H9 (cell line): Measurements from ENCODE around the gene PSKH1. TPM values are rescaled to one million over a fixed set of nuclear protein-coding genes. Genes with fewer than 3 reads are reported as not detected.

Experiments
- DNase-seq: peaks from one replicate; pipeline ENCODE4 v3.0.0-alpha.2; 2017
- H2AFZ ChIP-seq: one replicate; pipeline ENCODE4 v1.6.1; 2013; ENCODE audit warnings: mild to moderate bottlenecking, low read length, control low read depth, moderate library complexity
- H2AK5ac ChIP-seq: 2 replicates; pipeline ENCODE4 v1.6.1; 2013; ENCODE audit warnings: low read length, control low read depth, mixed read lengths; ENCODE audit not compliant: insufficient read length
- H2BK120ac ChIP-seq: one replicate; pipeline ENCODE4 v1.6.1; 2013; ENCODE audit warnings: low read depth, mild to moderate bottlenecking, low read length, control low read depth, inconsistent platforms; ENCODE audit not compliant: poor library complexity, severe bottlenecking
- H2BK12ac ChIP-seq: 2 replicates; pipeline ENCODE4 v1.6.1; 2013; ENCODE audit warnings: low read length, control low read depth, mixed read lengths, low read depth; ENCODE audit not compliant: insufficient read length
- H2BK15ac ChIP-seq: 2 replicates; pipeline ENCODE4 v1.6.1; 2013; ENCODE audit warnings: low read depth, low read length, control low read depth
- H2BK20ac ChIP-seq: one replicate; pipeline ENCODE4 v1.6.1; 2013; ENCODE audit warnings: low read depth, mild to moderate bottlenecking, low read length, control low read depth, inconsistent platforms; ENCODE audit not compliant: poor library complexity, severe bottlenecking
- H2BK5ac ChIP-seq: 2 replicates; pipeline ENCODE4 v1.6.1; 2013; ENCODE audit warnings: low read length, control low read depth, mixed read lengths; ENCODE audit not compliant: insufficient read length
- H3K14ac ChIP-seq: 2 replicates; pipeline ENCODE4 v1.6.1; 2013; ENCODE audit warnings: low read length, control low read depth; ENCODE audit not compliant: insufficient read depth
- H3K18ac ChIP-seq: 2 replicates; pipeline ENCODE4 v1.6.1; 2013; ENCODE audit warnings: low read depth, mild to moderate bottlenecking, mixed read lengths, low read length, control low read depth; ENCODE audit not compliant: insufficient read length
- H3K23ac ChIP-seq: 2 replicates; pipeline ENCODE4 v1.6.1; 2013; ENCODE audit warnings: low read length, control low read depth, mixed read lengths, low read depth; ENCODE audit not compliant: insufficient read length
- H3K23me2 ChIP-seq: 2 replicates; pipeline ENCODE4 v1.6.1; 2013; ENCODE audit warnings: low read depth, mild to moderate bottlenecking, mixed read lengths, low read length, control low read depth; ENCODE audit not compliant: insufficient read length, poor library complexity, severe bottlenecking
- H3K27ac ChIP-seq: 2 replicates; pipeline ENCODE4 v1.5.1; 2013; ENCODE audit warnings: low read length, control low read depth, mixed read lengths, low read depth; ENCODE audit not compliant: insufficient read length
- H3K27me3 ChIP-seq: 2 replicates; pipeline ENCODE4 v1.6.1; 2013; ENCODE audit warnings: low read length, control low read depth, inconsistent platforms; ENCODE audit not compliant: insufficient read depth
- H3K4ac ChIP-seq: 2 replicates; pipeline ENCODE4 v1.6.1; 2013; ENCODE audit warnings: low read depth, mild to moderate bottlenecking, control low read depth, inconsistent platforms, low read length, moderate library complexity
- H3K4me1 ChIP-seq: 2 replicates; pipeline ENCODE4 v1.6.1; 2013; ENCODE audit warnings: low read length, control low read depth, inconsistent platforms; ENCODE audit not compliant: insufficient read depth
- H3K4me2 ChIP-seq: 2 replicates; pipeline ENCODE4 v1.6.1; 2013; ENCODE audit warnings: low read length, control low read depth, mixed read lengths; ENCODE audit not compliant: insufficient read length, insufficient read depth
- H3K56ac ChIP-seq: 2 replicates; pipeline ENCODE4 v1.6.1; 2013; ENCODE audit warnings: low read depth, mild to moderate bottlenecking, mixed read lengths, low read length, control low read depth; ENCODE audit not compliant: insufficient read length
- H3K79me1 ChIP-seq: 2 replicates; pipeline ENCODE4 v1.6.1; 2013; ENCODE audit warnings: low read depth, mild to moderate bottlenecking, moderate library complexity, low read length, control low read depth, inconsistent platforms; ENCODE audit not compliant: insufficient read depth, poor library complexity, severe bottlenecking
- H3K79me2 ChIP-seq: 2 replicates; pipeline ENCODE4 v1.6.1; 2013; ENCODE audit warnings: low read length, control low read depth, inconsistent platforms; ENCODE audit not compliant: insufficient read depth
- H3K9ac ChIP-seq: 2 replicates; pipeline ENCODE4 v1.6.1; 2013; ENCODE audit warnings: low read length, control low read depth, mixed read lengths; ENCODE audit not compliant: insufficient read length; ENCODE audit errors: extremely low read depth
- H3K9me3 ChIP-seq: one replicate; pipeline ENCODE4 v1.6.1; 2013; ENCODE audit warnings: low read depth, low read length, inconsistent platforms; ENCODE audit not compliant: control insufficient read depth
- H3T11ph ChIP-seq: one replicate; pipeline ENCODE4 v1.6.1; 2013; ENCODE audit warnings: mild to moderate bottlenecking, low read length, control low read depth, inconsistent platforms
- H4K20me1 ChIP-seq: one replicate; pipeline ENCODE4 v1.6.1; 2013; ENCODE audit not compliant: control insufficient read depth, insufficient read length, insufficient read depth
- H4K5ac ChIP-seq: 2 replicates; pipeline ENCODE4 v1.6.1; 2013; ENCODE audit warnings: low read depth, mild to moderate bottlenecking, mixed read lengths, low read length, control low read depth; ENCODE audit not compliant: insufficient read length
- H4K8ac ChIP-seq: replicated peaks from 2 replicates; pipeline ENCODE4 v1.6.1; 2013; ENCODE audit warnings: low read length, control low read depth, mixed read lengths, low read depth; ENCODE audit not compliant: insufficient read length
- H4K91ac ChIP-seq: 2 replicates; pipeline ENCODE4 v1.6.1; 2013; ENCODE audit warnings: low read depth, mild to moderate bottlenecking, moderate library complexity, mixed read lengths, low read length, control low read depth; ENCODE audit not compliant: insufficient read length
- H3K27ac Mint-ChIP-seq, 3 experiments: 2 replicates in 2 of 3; 3 replicates in 1 of 3; pipeline ENCODE4 v1.8.0; 2020 to 2021; ENCODE audit warnings: mixed read lengths in 3 of 3, mild to moderate bottlenecking in 1 of 3, moderate library complexity in 1 of 3
- H3K27me3 Mint-ChIP-seq: 2 replicates; pipeline ENCODE4 v1.8.0; 2021; ENCODE audit warnings: low read depth, mild to moderate bottlenecking, moderate library complexity, mixed read lengths
- H3K36me3 Mint-ChIP-seq, 3 experiments: 2 replicates in 2 of 3; 3 replicates in 1 of 3; pipeline ENCODE4 v1.8.0; 2020 to 2021; ENCODE audit warnings: low read depth in 3 of 3, mixed read lengths in 3 of 3; ENCODE audit not compliant: insufficient read depth in 1 of 3
- H3K4me1 Mint-ChIP-seq, 2 experiments: 2 replicates each; pipeline ENCODE4 v1.8.0; 2020; ENCODE audit warnings: mixed read lengths in 2 of 2
- H3K4me3 Mint-ChIP-seq, 2 experiments: 2 replicates in 1 of 2; 3 replicates in 1 of 2; pipeline ENCODE4 v1.8.0; 2020 to 2021; ENCODE audit warnings: mild to moderate bottlenecking in 2 of 2, mixed read lengths in 2 of 2, moderate library complexity in 1 of 2
- H3K9me3 Mint-ChIP-seq, 2 experiments: 2 replicates in 1 of 2; 3 replicates in 1 of 2; pipeline ENCODE4 v1.8.0; 2020; ENCODE audit warnings: mild to moderate bottlenecking in 2 of 2, mixed read lengths in 2 of 2, moderate library complexity in 1 of 2
- WGBS: extraction: QIAGEN DNeasy Blood & Tissue Kit; methylation state at CpG from one replicate; pipeline ENCODE4 v1.1.7; 2013; ENCODE audit warnings: missing lambda C conversion rate, low lambda C conversion rate, mixed read lengths; ENCODE audit not compliant: insufficient read length; ENCODE audit errors: extremely low coverage; 5-methylcytosine and 5-hydroxymethylcytosine counted together
- total RNA-seq: library from RNA; stranded (reverse); gene quantifications from 2 replicates; pipeline ENCODE4 v1.2.1, GENCODE V29; 2021
- TF ChIP-seq, protein P1 (sequence below): fragments of 200-600 bp; sonication (generic); conservative IDR thresholded peaks from 3 replicates; pipeline ENCODE4 v1.8.0; 2021; ENCODE audit warnings: antibody characterized with exemption, mild to moderate bottlenecking

Gene PSKH1
- total RNA-seq, 1 experiment from 2014 or later, result 29.1 TPM

DNA sequence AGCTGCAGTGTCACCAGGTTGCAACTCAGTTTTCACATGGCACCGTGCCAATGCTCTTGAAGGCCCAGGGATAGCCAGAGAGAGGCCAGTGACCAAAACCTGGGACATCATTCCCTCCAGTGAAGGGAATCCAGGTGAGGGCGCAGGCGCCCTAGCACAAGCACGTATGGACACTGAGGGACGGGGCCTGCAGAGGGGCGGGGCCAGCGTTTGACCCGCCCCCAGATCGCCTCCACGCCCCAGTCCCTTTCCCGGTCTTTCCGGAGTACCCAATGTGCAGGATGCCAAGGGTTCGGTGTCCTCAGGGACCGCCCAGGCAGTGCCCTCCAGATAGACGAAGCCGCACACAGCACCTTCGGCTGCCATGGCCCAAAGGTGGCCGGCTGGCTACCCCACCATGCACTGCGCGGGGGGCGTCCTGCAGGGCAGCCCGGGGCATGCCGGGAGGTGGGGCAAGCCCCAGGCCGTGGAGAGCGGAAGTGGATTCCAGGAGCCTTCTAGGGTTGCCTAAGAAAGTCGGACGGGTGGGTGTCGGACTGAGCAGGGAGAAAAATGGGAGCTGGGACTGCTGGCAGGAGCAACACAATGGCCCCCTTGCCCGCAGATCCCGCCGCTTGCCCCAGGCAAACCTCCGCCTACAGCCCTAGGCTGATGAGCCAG is 70.7 kb downstream of the PSKH1 start:
- H3K18ac ChIP-seq, result no peak overlapping the region
- H3K27me3 ChIP-seq, result no peaks in the 10 kb centered on the region
- no peak overlapping the region for H3K23ac ChIP-seq
- no peak overlapping the region for H3K9ac ChIP-seq
- H3K23me2 ChIP-seq, result peaks cover 3% of the 10 kb centered on the region
- H3K36me3 Mint-ChIP-seq, result peaks cover 6 to 57% (median 24%) of the 10 kb centered on the region in 3 experiments
- WGBS, result no CpG with 5 or more reads among the region's 32 CpGs
- H4K8ac ChIP-seq, result no peak overlapping the region
- no peak overlapping the region for H3K14ac ChIP-seq
- H2BK15ac ChIP-seq, result no peak overlapping the region
- peak; percentile 69 for DNase-seq
- H3K9me3 Mint-ChIP-seq, result no peaks in the 10 kb centered on the region
- TF ChIP-seq, protein P1, sequence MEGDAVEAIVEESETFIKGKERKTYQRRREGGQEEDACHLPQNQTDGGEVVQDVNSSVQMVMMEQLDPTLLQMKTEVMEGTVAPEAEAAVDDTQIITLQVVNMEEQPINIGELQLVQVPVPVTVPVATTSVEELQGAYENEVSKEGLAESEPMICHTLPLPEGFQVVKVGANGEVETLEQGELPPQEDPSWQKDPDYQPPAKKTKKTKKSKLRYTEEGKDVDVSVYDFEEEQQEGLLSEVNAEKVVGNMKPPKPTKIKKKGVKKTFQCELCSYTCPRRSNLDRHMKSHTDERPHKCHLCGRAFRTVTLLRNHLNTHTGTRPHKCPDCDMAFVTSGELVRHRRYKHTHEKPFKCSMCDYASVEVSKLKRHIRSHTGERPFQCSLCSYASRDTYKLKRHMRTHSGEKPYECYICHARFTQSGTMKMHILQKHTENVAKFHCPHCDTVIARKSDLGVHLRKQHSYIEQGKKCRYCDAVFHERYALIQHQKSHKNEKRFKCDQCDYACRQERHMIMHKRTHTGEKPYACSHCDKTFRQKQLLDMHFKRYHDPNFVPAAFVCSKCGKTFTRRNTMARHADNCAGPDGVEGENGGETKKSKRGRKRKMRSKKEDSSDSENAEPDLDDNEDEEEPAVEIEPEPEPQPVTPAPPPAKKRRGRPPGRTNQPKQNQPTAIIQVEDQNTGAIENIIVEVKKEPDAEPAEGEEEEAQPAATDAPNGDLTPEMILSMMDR, result no peak
- 0 out of 7 replicates have a peak overlapping the region, but pooled peaks of 1 of the 3 experiments have one; percentile 53 for H3K27ac Mint-ChIP-seq
- H3T11ph ChIP-seq, result no peak overlapping the region
- H3K4ac ChIP-seq, result no peak overlapping the region
- H4K91ac ChIP-seq, result no peak overlapping the region
- H3K4me1 Mint-ChIP-seq, result peaks cover 29 to 36% of the 10 kb centered on the region in 2 experiments
- H2BK20ac ChIP-seq, result no peak overlapping the region
- H3K4me3 Mint-ChIP-seq, result no peak overlapping the region
- H3K56ac ChIP-seq, result no peak overlapping the region
- no peak overlapping the region for H4K5ac ChIP-seq
- no peak overlapping the region for H3K4me2 ChIP-seq
- H3K9me3 ChIP-seq, result no peaks in the 10 kb centered on the region
- H3K79me2 ChIP-seq, result no peaks in the 10 kb centered on the region; the same call in 1 of the 2 replicates
- H4K20me1 ChIP-seq, result peaks cover 3% of the 10 kb centered on the region
- no peak overlapping the region for H2BK120ac ChIP-seq
- no peak overlapping the region for H2BK12ac ChIP-seq
- H3K27me3 Mint-ChIP-seq, result no peaks in the 10 kb centered on the region
- H3K27ac ChIP-seq, result no peak overlapping the region
- H2AK5ac ChIP-seq, result no peak overlapping the region
- H2BK5ac ChIP-seq, result no peak overlapping the region
- H2AFZ ChIP-seq, result no peak overlapping the region
- H3K79me1 ChIP-seq, result peaks cover 4% of the 10 kb centered on the region
- peaks cover 5% of the 10 kb centered on the region; the same call in 1 of the 2 replicates for H3K4me1 ChIP-seq
